OCI-LY7 (cell line): Measurements from ENCODE around the gene HOXC9. TPM values are rescaled to one million over a fixed set of nuclear protein-coding genes. Genes with fewer than 3 reads are reported as not detected.

Source experiments
- BruUV-seq: library from RNA; stranded (reverse); fragments of 400-500 nt; replicated peaks from 2 replicates; lab custom pipeline; 2021; lab: Mats Ljungman, UMichigan
- CTCF ChIA-PET: fragments of 300-600 bp; sonication (Branson Sonifier 250); formaldehyde crosslinking; loops from one replicate; lab custom pipeline; 2022; ENCODE audit warnings: antibody characterized with exemption; ENCODE audit not compliant: unreplicated experiment; lab: Charles Lee
- POLR2A ChIA-PET: fragments of 300-600 bp; sonication (Branson Sonifier 250); formaldehyde crosslinking; loops from one replicate; lab custom pipeline; 2022; ENCODE audit warnings: antibody characterized with exemption; lab: Charles Lee
- DNase-seq: peaks from one replicate; pipeline ENCODE4 v3.0.0-alpha.2; 2015; ENCODE audit warnings: low spot score
- H2AFZ ChIP-seq: fragments of 200-600 bp; sonication (generic), shearing (Covaris generic); 2 replicates; pipeline ENCODE4 v1.6.1; 2014; ENCODE audit warnings: mild to moderate bottlenecking, antibody characterized with exemption, low read length, moderate library complexity
- H3K27ac ChIP-seq: fragments of 200-600 bp; sonication (generic); 2 replicates; pipeline ENCODE4 v1.5.1; 2014; ENCODE audit warnings: mixed run types, low read depth, mild to moderate bottlenecking, moderate library complexity, low read length, inconsistent platforms; ENCODE audit not compliant: poor library complexity, severe bottlenecking
- H3K36me3 ChIP-seq: fragments of 200-600 bp; sonication (generic); 2 replicates; pipeline ENCODE4 v1.6.1; 2014; ENCODE audit warnings: mild to moderate bottlenecking, antibody characterized with exemption, low read length, moderate library complexity, mixed read lengths; ENCODE audit not compliant: insufficient read depth
- H3K4me1 ChIP-seq: fragments of 200-600 bp; sonication (generic); 2 replicates; pipeline ENCODE4 v1.5.1; 2014; ENCODE audit warnings: mild to moderate bottlenecking, low read length; ENCODE audit not compliant: insufficient read depth, poor library complexity, severe bottlenecking
- H3K4me2 ChIP-seq: fragments of 200-600 bp; sonication (generic); 2 replicates; pipeline ENCODE4 v1.6.1; 2014; ENCODE audit warnings: mild to moderate bottlenecking, low read length
- H3K4me3 ChIP-seq: fragments of 200-600 bp; sonication (generic); 2 replicates; pipeline ENCODE4 v1.5.1; 2014; ENCODE audit warnings: mild to moderate bottlenecking, low read depth, low read length; ENCODE audit not compliant: poor library complexity, severe bottlenecking
- H3K79me2 ChIP-seq: fragments of 200-600 bp; sonication (generic); 2 replicates; pipeline ENCODE4 v1.6.1; 2016; ENCODE audit warnings: low read depth, mild to moderate bottlenecking, low read length, moderate library complexity, mixed read lengths; ENCODE audit not compliant: insufficient read depth
- H3K9me2 ChIP-seq: fragments of 200-600 bp; sonication (generic); 2 replicates; pipeline ENCODE4 v1.6.1; 2016; ENCODE audit warnings: mild to moderate bottlenecking, low read length, mixed read lengths; ENCODE audit not compliant: insufficient read depth
- H3K9me3 ChIP-seq: fragments of 200-600 bp; sonication (generic); 2 replicates; pipeline ENCODE4 v1.6.1; 2014; ENCODE audit warnings: mild to moderate bottlenecking, mixed run types, low read length, mixed read lengths
- H4K20me1 ChIP-seq: fragments of 200-600 bp; sonication (generic); 2 replicates; pipeline ENCODE4 v1.6.1; 2014; ENCODE audit warnings: mild to moderate bottlenecking, antibody characterized with exemption, low read length, moderate library complexity, mixed read lengths; ENCODE audit not compliant: insufficient read depth
- CTCF ChIP-seq: fragments of 200-600 bp; sonication (generic); conservative IDR thresholded peaks from 2 replicates; pipeline ENCODE4 v1.5.1; 2014; ENCODE audit warnings: mild to moderate bottlenecking, antibody characterized with exemption, low read length, moderate library complexity, mixed read lengths
- EZH2phosphoT487 ChIP-seq: fragments of 200-600 bp; sonication (generic); IDR thresholded peaks from 2 replicates; pipeline ENCODE4 v1.6.1; 2018; ENCODE audit warnings: low read depth, borderline replicate concordance, mild to moderate bottlenecking, mixed run types, antibody characterized with exemption, low read length, moderate library complexity, mixed read lengths
- intact Hi-C: fragments of 100-400 bp; cut with micrococcal nuclease; formaldehyde crosslinking; loops from one replicate; pipeline ENCODE4 v1.10.0; 2022; ENCODE audit not compliant: unreplicated experiment
- total RNA-seq, 2 experiments: library from RNA; depleted of rRNA in 1 of 2; stranded (reverse); fragments of >200 nt in 1 of 2; shearing (Covaris generic) in 1 of 2; gene quantifications; 2 replicates each; pipeline ENCODE4 v1.2.3, GENCODE V29; 2014 to 2022

HOXC9 gene
- total RNA-seq, 2 experiments from 2014 or later = 0.42 TPM; not detected in 1

GRCh38 chr12:54002915-54003389, 3.0 kb downstream of the HOXC9 start:
- ChIA-PET CTCF (no interaction called here), POLR2A (no interaction called here)
- BruUV-seq = no TSS peak
- no peaks in the 10 kb centered on the region for H3K79me2 ChIP-seq
- peaks cover 25% of the 10 kb centered on the region for H3K4me1 ChIP-seq
- TF ChIP-seq CTCF (no peak), EZH2phosphoT487 (no peak)
- H3K9me2 ChIP-seq = no peaks in the 10 kb centered on the region
- DNase-seq = no peak
- H3K4me2 ChIP-seq = no peak overlapping the region
- H3K9me3 ChIP-seq = no peaks in the 10 kb centered on the region
- intact Hi-C loops = no loop called here
- H3K4me3 ChIP-seq = no peak overlapping the region
- H3K27ac ChIP-seq = no peak overlapping the region
- H4K20me1 ChIP-seq = no peaks in the 10 kb centered on the region; the same call in 1 of the 2 replicates
- H2AFZ ChIP-seq = no peak overlapping the region
- H3K36me3 ChIP-seq = no peaks in the 10 kb centered on the region

GRCh38 chr12:54003625-54004024, 3.7 kb downstream of the HOXC9 start:
- no peaks in the 10 kb centered on the region for H3K9me2 ChIP-seq
- intact Hi-C loops = no loop called here
- no peaks in the 10 kb centered on the region for H3K9me3 ChIP-seq
- no peaks in the 10 kb centered on the region for H3K36me3 ChIP-seq
- TF ChIP-seq EZH2phosphoT487 (no peak), CTCF (no peak)
- H3K4me3 ChIP-seq = no peak overlapping the region
- no peaks in the 10 kb centered on the region for H3K79me2 ChIP-seq
- peaks cover 25% of the 10 kb centered on the region for H3K4me1 ChIP-seq
- no peak for DNase-seq
- BruUV-seq = no TSS peak
- no peak overlapping the region for H3K27ac ChIP-seq
- no peak overlapping the region for H3K4me2 ChIP-seq
- no peak overlapping the region for H2AFZ ChIP-seq
- POLR2A ChIA-PET = no interaction called here
- H4K20me1 ChIP-seq = no peaks in the 10 kb centered on the region; the same call in 1 of the 2 replicates
- CTCF ChIA-PET = interaction anchor here (0.8 kb wide), 1 partner anchor 139 kb away, joined by 4 read pairs; no protein-coding TSS in a partner anchor

- no peak for DNase-seq
- CTCF ChIA-PET = interaction anchor here (0.8 kb wide), 1 partner anchor 139 kb away, joined by 4 read pairs; no protein-coding TSS in a partner anchor
- POLR2A ChIA-PET = no interaction called here
- no peaks in the 10 kb centered on the region; the same call in 1 of the 2 replicates for H4K20me1 ChIP-seq
- H2AFZ ChIP-seq = no peak overlapping the region
- H3K4me3 ChIP-seq = no peak overlapping the region
- TF ChIP-seq EZH2phosphoT487 = no peak
- peak; percentile 45 for TF ChIP-seq CTCF
- H3K9me2 ChIP-seq = no peaks in the 10 kb centered on the region
- H3K36me3 ChIP-seq = no peaks in the 10 kb centered on the region
- H3K27ac ChIP-seq = no peak overlapping the region
- intact Hi-C loops = no loop called here
- no peaks in the 10 kb centered on the region for H3K79me2 ChIP-seq
- no peaks in the 10 kb centered on the region for H3K9me3 ChIP-seq
- BruUV-seq = no TSS peak
- H3K4me2 ChIP-seq = no peak overlapping the region
- peaks cover 25% of the 10 kb centered on the region for H3K4me1 ChIP-seq
These were observed 4.3 kb downstream of the HOXC9 start for GRCh38 chr12:54004063-54004840.
